Stimulated activated CD8-positive, alpha-beta memory T cell treated with anti-CD3 and anti-CD28 coated beads, Interleukin-12 subunit alpha, Interleukin-12 subunit beta, amount 100 ng/mL, for 4 hours (primary cell): ENCODE results near the gene NUPR1.
A peak's percentile ranks its signal among the peaks of the same experiment; 100 is the strongest.
"Not testable (repeated sequence)": the region's sequence is repeated elsewhere in the genome, so short reads cannot be mapped to it uniquely, and the experiment has no call there.

ENCODE experiments used
- DNase-seq: peaks from one replicate; pipeline ENCODE4 v3.0.0-alpha.2; 2020; ENCODE audit warnings: low read depth

The NUPR1 gene

GRCh38 chr16:28498666-28499381 is 40.0 kb downstream of the NUPR1 start:
- no peak for DNase-seq

- no peak for DNase-seq
These were observed 40.7 kb downstream of the NUPR1 start for GRCh38 chr16:28497861-28498599.

- DNase-seq, result no peak
These were observed 41.4 kb downstream of the NUPR1 start for GRCh38 chr16:28497386-28497785.

- no peak for DNase-seq
These were observed 41.9 kb downstream of the NUPR1 start for GRCh38 chr16:28496844-28497243.

- DNase-seq, result no peak
These were observed 42.7 kb downstream of the NUPR1 start for GRCh38 chr16:28495795-28496749.

- DNase-seq, result no peak
These were observed 43.5 kb downstream of the NUPR1 start for GRCh38 chr16:28495098-28495793.

GRCh38 chr16:28494121-28494851 is 44.5 kb downstream of the NUPR1 start, which contains the start of gene APOBR:
APOBR (plus strand) TSS chr16:28494643; CDS start chr16:28494682, 39 bp downstream.
- peak; percentile 81 for DNase-seq

- no peak for DNase-seq
These were observed 46.3 kb downstream of the NUPR1 start for GRCh38 chr16:28492511-28492910.

GRCh38 chr16:28491970-28492474 is 46.8 kb downstream of the NUPR1 start, which contains the start of gene CLN3:
CLN3 (minus strand) TSS chr16:28492074; CDS start chr16:28491759, 315 bp downstream.
- DNase-seq, result peak; percentile 76

GRCh38 chr16:28491230-28491969 is 47.4 kb downstream of the NUPR1 start:
- no peak for DNase-seq

GRCh38 chr16:28486266-28486665 is 52.5 kb downstream of the NUPR1 start:
- DNase-seq, result no peak

GRCh38 chr16:28483361-28483760 is 55.4 kb downstream of the NUPR1 start:
- not testable (repeated sequence) for DNase-seq
